Stimulated activated effector memory CD8-positive, alpha-beta T cell treated with anti-CD3 and anti-CD28 coated beads, Interleukin-12 subunit alpha, Interleukin-12 subunit beta, amount 100 ng/mL, for 72 hours (primary cell): ENCODE measurements around the gene OLFML1.

ENCODE experiments used
- ATAC-seq: fragments of 150-1000 bp; cut with Tn5 transposase; 2 replicates; pipeline ENCODE4 v1.10.0; 2021
- DNase-seq, 2 donors: peaks; one replicate each; pipeline ENCODE4 v3.0.0; 2021 to 2022; ENCODE audit warnings: low spot score in 2 of 2
- H3K27ac Mint-ChIP-seq: one replicate; pipeline ENCODE4 v1.8.0; 2022; ENCODE audit warnings: mild to moderate bottlenecking, mixed read lengths
- H3K36me3 Mint-ChIP-seq: one replicate; pipeline ENCODE4 v1.8.0; 2022; ENCODE audit warnings: mild to moderate bottlenecking, mixed read lengths
- H3K4me1 Mint-ChIP-seq: one replicate; pipeline ENCODE4 v1.8.0; 2022; ENCODE audit warnings: mixed read lengths
- H3K4me3 Mint-ChIP-seq: one replicate; pipeline ENCODE4 v1.8.0; 2022; ENCODE audit warnings: mild to moderate bottlenecking, mixed read lengths
- H3K9me3 Mint-ChIP-seq: one replicate; pipeline ENCODE4 v1.8.0; 2022; ENCODE audit warnings: mixed read lengths

OLFML1 gene

GRCh38 chr11:7530013-7530640 is 44.8 kb downstream of the OLFML1 start:
- ATAC-seq, result no peak
- no peak overlapping the region for H3K4me3 Mint-ChIP-seq
- no peaks in the 10 kb centered on the region for H3K9me3 Mint-ChIP-seq
- no peaks in the 10 kb centered on the region for H3K36me3 Mint-ChIP-seq
- no peak overlapping the region for H3K27ac Mint-ChIP-seq
- DNase-seq, result no peak
- peaks cover 29% of the 10 kb centered on the region for H3K4me1 Mint-ChIP-seq

GRCh38 chr11:7531011-7531410 is 45.7 kb downstream of the OLFML1 start:
- Mint-ChIP-seq H3K4me1 (peaks cover 26% of the 10 kb centered on the region), H3K27ac (no peak overlapping the region), H3K4me3 (no peak overlapping the region), H3K36me3 (no peaks in the 10 kb centered on the region), H3K9me3 (no peaks in the 10 kb centered on the region)
- DNase-seq, result no peak
- ATAC-seq, result no peak

- Mint-ChIP-seq H3K36me3 (no peaks in the 10 kb centered on the region), H3K9me3 (no peaks in the 10 kb centered on the region), H3K4me1 (peaks cover 24% of the 10 kb centered on the region), H3K27ac (no peak overlapping the region), H3K4me3 (no peak overlapping the region)
- no peak for DNase-seq
- no peak for ATAC-seq
Measured at GRCh38 chr11:7532405-7533145, 47.3 kb downstream of the OLFML1 start.

GRCh38 chr11:7533199-7534041 is 48.1 kb downstream of the OLFML1 start:
- Mint-ChIP-seq H3K27ac (no peak overlapping the region), H3K36me3 (no peaks in the 10 kb centered on the region), H3K9me3 (no peaks in the 10 kb centered on the region), H3K4me3 (no peak overlapping the region), H3K4me1 (peaks cover 24% of the 10 kb centered on the region)
- DNase-seq (no peak), ATAC-seq (no peak)

GRCh38 chr11:7534042-7534378 is 48.7 kb downstream of the OLFML1 start:
- H3K36me3 Mint-ChIP-seq, result no peaks in the 10 kb centered on the region
- peaks cover 20% of the 10 kb centered on the region for H3K4me1 Mint-ChIP-seq
- DNase-seq (no peak), ATAC-seq (no peak)
- no peaks in the 10 kb centered on the region for H3K9me3 Mint-ChIP-seq
- H3K4me3 Mint-ChIP-seq, result no peak overlapping the region
- H3K27ac Mint-ChIP-seq, result no peak overlapping the region

GRCh38 chr11:7536100-7536499 is 50.8 kb downstream of the OLFML1 start:
- Mint-ChIP-seq H3K9me3 (no peaks in the 10 kb centered on the region), H3K4me1 (peaks cover 20% of the 10 kb centered on the region), H3K36me3 (no peaks in the 10 kb centered on the region), H3K4me3 (no peak overlapping the region), H3K27ac (peak overlapping the region; percentile 3)
- ATAC-seq (no peak), DNase-seq (no peak)

GRCh38 chr11:7537265-7537664 is 52.0 kb downstream of the OLFML1 start:
- Mint-ChIP-seq H3K4me1 (peaks cover 20% of the 10 kb centered on the region), H3K27ac (no peak overlapping the region), H3K36me3 (no peaks in the 10 kb centered on the region), H3K4me3 (no peak overlapping the region), H3K9me3 (no peaks in the 10 kb centered on the region)
- no peak for ATAC-seq
- no peak for DNase-seq

- Mint-ChIP-seq H3K4me3 (no peak overlapping the region), H3K27ac (no peak overlapping the region), H3K9me3 (no peaks in the 10 kb centered on the region), H3K4me1 (peaks cover 20% of the 10 kb centered on the region), H3K36me3 (no peaks in the 10 kb centered on the region)
- ATAC-seq, result peak; percentile 76
- no peak for DNase-seq
Measured at GRCh38 chr11:7538031-7538430, 52.7 kb downstream of the OLFML1 start.

GRCh38 chr11:7538466-7539454 is 53.5 kb downstream of the OLFML1 start:
- peaks cover 20% of the 10 kb centered on the region for H3K4me1 Mint-ChIP-seq

GRCh38 chr11:7540830-7541555 is 55.7 kb downstream of the OLFML1 start:
- H3K4me3 Mint-ChIP-seq, result no peak overlapping the region
- DNase-seq, result no peak
- H3K27ac Mint-ChIP-seq, result no peak overlapping the region
- no peaks in the 10 kb centered on the region for H3K9me3 Mint-ChIP-seq
- no peak for ATAC-seq
- H3K36me3 Mint-ChIP-seq, result no peaks in the 10 kb centered on the region
- peaks cover 18% of the 10 kb centered on the region for H3K4me1 Mint-ChIP-seq

More at GRCh38 chr11:7538466-7539454, 53.5 kb downstream of the OLFML1 start:
- ATAC-seq, result no peak
- DNase-seq, result no peak
- no peaks in the 10 kb centered on the region for H3K36me3 Mint-ChIP-seq
- H3K27ac Mint-ChIP-seq, result no peak overlapping the region
- no peaks in the 10 kb centered on the region for H3K9me3 Mint-ChIP-seq
- no peak overlapping the region for H3K4me3 Mint-ChIP-seq

- H3K4me1 Mint-ChIP-seq, result peaks cover 1% of the 10 kb centered on the region
- no peak overlapping the region for H3K27ac Mint-ChIP-seq
- no peak overlapping the region for H3K4me3 Mint-ChIP-seq
- no peaks in the 10 kb centered on the region for H3K36me3 Mint-ChIP-seq
- ATAC-seq (no peak), DNase-seq (no peak)
- no peaks in the 10 kb centered on the region for H3K9me3 Mint-ChIP-seq
Measured at GRCh38 chr11:7543302-7543701, 58.0 kb downstream of the OLFML1 start.

- Mint-ChIP-seq H3K9me3 (no peaks in the 10 kb centered on the region), H3K4me1 (no peaks in the 10 kb centered on the region), H3K36me3 (no peaks in the 10 kb centered on the region), H3K27ac (no peak overlapping the region), H3K4me3 (no peak overlapping the region)
- ATAC-seq, result no peak
- no peak for DNase-seq
Measured at GRCh38 chr11:7544021-7544420, 58.7 kb downstream of the OLFML1 start.

GRCh38 chr11:7545611-7546010 is 60.3 kb downstream of the OLFML1 start:
- H3K27ac Mint-ChIP-seq, result no peak overlapping the region
- DNase-seq, result no peak
- no peak for ATAC-seq
- H3K4me1 Mint-ChIP-seq, result no peaks in the 10 kb centered on the region
- no peaks in the 10 kb centered on the region for H3K36me3 Mint-ChIP-seq
- H3K9me3 Mint-ChIP-seq, result no peaks in the 10 kb centered on the region
- no peak overlapping the region for H3K4me3 Mint-ChIP-seq

GRCh38 chr11:7546324-7546791 is 61.1 kb downstream of the OLFML1 start:
- Mint-ChIP-seq H3K36me3 (no peaks in the 10 kb centered on the region), H3K4me1 (no peaks in the 10 kb centered on the region), H3K27ac (no peak overlapping the region), H3K4me3 (no peak overlapping the region), H3K9me3 (no peaks in the 10 kb centered on the region)
- ATAC-seq (no peak), DNase-seq (no peak)
